Type B pancreatic cell (in vitro differentiated cells): ENCODE measurements around the gene PNMA6E. TPM values are rescaled to one million over a fixed set of nuclear protein-coding genes. Genes with fewer than 3 reads are reported as not detected.

Experiments used
- DNase-seq: peaks from one replicate; pipeline ENCODE4 v3.0.0; 2021; ENCODE audit warnings: mixed read lengths; ENCODE audit not compliant: unreplicated experiment; ENCODE audit errors: extremely low spot score
- H3K27ac Mint-ChIP-seq: 2 replicates; pipeline ENCODE4 v1.8.0; 2021; ENCODE audit warnings: mild to moderate bottlenecking, mixed read lengths
- H3K27me3 Mint-ChIP-seq: 2 replicates; pipeline ENCODE4 v1.8.0; 2021; ENCODE audit warnings: mixed read lengths
- H3K36me3 Mint-ChIP-seq: 2 replicates; pipeline ENCODE4 v1.8.0; 2021; ENCODE audit warnings: mixed read lengths
- H3K4me1 Mint-ChIP-seq: one replicate; pipeline ENCODE4 v1.8.0; 2021; ENCODE audit warnings: mixed read lengths; ENCODE audit not compliant: unreplicated experiment
- H3K4me3 Mint-ChIP-seq: 2 replicates; pipeline ENCODE4 v1.8.0; 2021; ENCODE audit warnings: mild to moderate bottlenecking, mixed read lengths
- H3K9me3 Mint-ChIP-seq: 2 replicates; pipeline ENCODE4 v1.8.0; 2021; ENCODE audit warnings: mixed read lengths
- CTCF ChIP-seq: fragments of 200-600 bp; sonication (generic); conservative IDR thresholded peaks from 2 replicates; pipeline ENCODE4 v1.5.0; 2021; ENCODE audit warnings: antibody characterized with exemption, mild to moderate bottlenecking
- total RNA-seq: library from RNA; stranded (reverse); gene quantifications from 2 replicates; pipeline ENCODE4 v1.2.1, GENCODE V29; 2021; ENCODE audit warnings: low replicate concordance

PNMA6E gene
- total RNA-seq, 1 donor from 2014 or later: not detected

- Mint-ChIP-seq H3K27ac (no peak overlapping the region), H3K4me3 (no peak overlapping the region)
Measured at GRCh38 chrX:153440556-153441135, 39.5 kb upstream of the PNMA6E start.

GRCh38 chrX:153439977-153440376, 38.8 kb upstream of the PNMA6E start:
- no peak overlapping the region for H3K27ac Mint-ChIP-seq
- H3K27me3 Mint-ChIP-seq: peaks cover 3% of the 10 kb centered on the region
- DNase-seq: no peak
- H3K9me3 Mint-ChIP-seq: peaks cover 4% of the 10 kb centered on the region
- no peaks in the 10 kb centered on the region for H3K36me3 Mint-ChIP-seq
- H3K4me3 Mint-ChIP-seq: no peak overlapping the region
- H3K4me1 Mint-ChIP-seq: no peaks in the 10 kb centered on the region
- no peak for TF ChIP-seq CTCF

More at GRCh38 chrX:153440556-153441135, 39.5 kb upstream of the PNMA6E start:
- H3K27me3 Mint-ChIP-seq: peaks cover 3% of the 10 kb centered on the region
- no peak for DNase-seq
- H3K36me3 Mint-ChIP-seq: no peaks in the 10 kb centered on the region
- no peaks in the 10 kb centered on the region for H3K4me1 Mint-ChIP-seq
- peaks cover 4% of the 10 kb centered on the region for H3K9me3 Mint-ChIP-seq
- TF ChIP-seq CTCF: no peak

- peak; percentile 47 for TF ChIP-seq CTCF
- H3K9me3 Mint-ChIP-seq: peaks cover 4% of the 10 kb centered on the region
- peaks cover 3% of the 10 kb centered on the region for H3K27me3 Mint-ChIP-seq
- no peaks in the 10 kb centered on the region for H3K36me3 Mint-ChIP-seq
- H3K27ac Mint-ChIP-seq: no peak overlapping the region
- no peaks in the 10 kb centered on the region for H3K4me1 Mint-ChIP-seq
- DNase-seq: no peak
- H3K4me3 Mint-ChIP-seq: no peak overlapping the region
Measured at GRCh38 chrX:153438532-153438931, 37.4 kb upstream of the PNMA6E start.

GRCh38 chrX:153435845-153436244, 34.7 kb upstream of the PNMA6E start:
- peaks cover 4% of the 10 kb centered on the region for H3K9me3 Mint-ChIP-seq
- no peak overlapping the region for H3K27ac Mint-ChIP-seq
- no peaks in the 10 kb centered on the region for H3K36me3 Mint-ChIP-seq
- no peak for TF ChIP-seq CTCF
- H3K4me1 Mint-ChIP-seq: no peaks in the 10 kb centered on the region
- no peak overlapping the region for H3K4me3 Mint-ChIP-seq
- H3K27me3 Mint-ChIP-seq: peaks cover 3% of the 10 kb centered on the region
- no peak for DNase-seq

GRCh38 chrX:153434801-153435200, 33.7 kb upstream of the PNMA6E start:
- no peak for TF ChIP-seq CTCF
- peaks cover under 1% of the 10 kb centered on the region for H3K9me3 Mint-ChIP-seq
- peaks cover 3% of the 10 kb centered on the region for H3K27me3 Mint-ChIP-seq
- no peaks in the 10 kb centered on the region for H3K4me1 Mint-ChIP-seq
- H3K4me3 Mint-ChIP-seq: no peak overlapping the region
- DNase-seq: no peak
- no peaks in the 10 kb centered on the region for H3K36me3 Mint-ChIP-seq
- H3K27ac Mint-ChIP-seq: no peak overlapping the region
